Stomach smooth muscle (tissue), 2 donors: ENCODE data around the gene LSP1.

Experiments
- H3K27ac ChIP-seq: one replicate; pipeline ENCODE4 v1.7.0; 2013; ENCODE audit warnings: mild to moderate bottlenecking, low read length, inconsistent platforms
- H3K27me3 ChIP-seq, 2 donors: one replicate each; pipeline ENCODE4 v1.7.0; 2013; ENCODE audit warnings: low read length in 2 of 2; ENCODE audit not compliant: insufficient read depth in 2 of 2, control insufficient read depth in 1 of 2
- H3K36me3 ChIP-seq, 2 donors: one replicate each; pipeline ENCODE4 v1.7.0; 2013; ENCODE audit warnings: low read length in 2 of 2; ENCODE audit not compliant: control insufficient read depth in 2 of 2, insufficient read depth in 2 of 2
- H3K4me1 ChIP-seq: one replicate; pipeline ENCODE4 v1.7.0; 2013; ENCODE audit warnings: low read length; ENCODE audit not compliant: control insufficient read depth, insufficient read depth
- H3K4me3 ChIP-seq, 2 donors: one replicate each; pipeline ENCODE4 v1.7.0; 2013; ENCODE audit warnings: low read length in 2 of 2
- H3K9ac ChIP-seq, 2 donors: one replicate each; pipeline ENCODE4 v1.7.0; 2013; ENCODE audit warnings: low read length in 2 of 2, mild to moderate bottlenecking in 1 of 2
- H3K9me3 ChIP-seq, 2 donors: one replicate each; pipeline ENCODE4 v1.7.0; 2013; ENCODE audit warnings: low read length in 2 of 2; ENCODE audit not compliant: control insufficient read depth in 2 of 2
- donor health status: healthy.
- donor health status: Pancreatic carcinoma.

The LSP1 gene

GRCh38 chr11:1845095-1845429 lies 7.8 kb upstream of the LSP1 start:
- no peak overlapping the region for H3K27ac ChIP-seq
- H3K9ac ChIP-seq = no peak overlapping the region
- no peak overlapping the region for H3K4me3 ChIP-seq
- no peaks in the 10 kb centered on the region for H3K27me3 ChIP-seq
- no peaks in the 10 kb centered on the region for H3K36me3 ChIP-seq
- no peaks in the 10 kb centered on the region for H3K4me1 ChIP-seq
- no peaks in the 10 kb centered on the region for H3K9me3 ChIP-seq

GRCh38 chr11:1845561-1846452 lies 7.1 kb upstream of the LSP1 start:
- Histone ChIP-seq H3K27me3 (no peaks in the 10 kb centered on the region), H3K9me3 (no peaks in the 10 kb centered on the region), H3K4me1 (no peaks in the 10 kb centered on the region), H3K27ac (no peak overlapping the region), H3K36me3 (no peaks in the 10 kb centered on the region), H3K9ac (no peak overlapping the region), H3K4me3 (no peak overlapping the region)

GRCh38 chr11:1846453-1846932 lies 6.4 kb upstream of the LSP1 start:
- Histone ChIP-seq H3K36me3 (no peaks in the 10 kb centered on the region), H3K27me3 (no peaks in the 10 kb centered on the region), H3K27ac (no peak overlapping the region), H3K4me3 (no peak overlapping the region), H3K4me1 (no peaks in the 10 kb centered on the region), H3K9ac (no peak overlapping the region), H3K9me3 (no peaks in the 10 kb centered on the region)

GRCh38 chr11:1847006-1847735 lies 5.7 kb upstream of the LSP1 start:
- no peaks in the 10 kb centered on the region for H3K36me3 ChIP-seq
- no peaks in the 10 kb centered on the region for H3K9me3 ChIP-seq
- no peak overlapping the region for H3K9ac ChIP-seq
- H3K27ac ChIP-seq = no peak overlapping the region
- no peak overlapping the region for H3K4me3 ChIP-seq
- no peaks in the 10 kb centered on the region for H3K4me1 ChIP-seq
- no peaks in the 10 kb centered on the region for H3K27me3 ChIP-seq

- H3K4me3 ChIP-seq = no peak overlapping the region
- no peaks in the 10 kb centered on the region for H3K36me3 ChIP-seq
- no peak overlapping the region for H3K27ac ChIP-seq
- no peaks in the 10 kb centered on the region for H3K9me3 ChIP-seq
- no peaks in the 10 kb centered on the region for H3K27me3 ChIP-seq
- no peaks in the 10 kb centered on the region for H3K4me1 ChIP-seq
- no peak overlapping the region for H3K9ac ChIP-seq
Observed at GRCh38 chr11:1847926-1848639, 4.8 kb upstream of the LSP1 start.

GRCh38 chr11:1848640-1849430 lies 4.0 kb upstream of the LSP1 start:
- no peaks in the 10 kb centered on the region for H3K4me1 ChIP-seq
- H3K27me3 ChIP-seq = no peaks in the 10 kb centered on the region
- no peak overlapping the region for H3K4me3 ChIP-seq
- H3K36me3 ChIP-seq = no peaks in the 10 kb centered on the region
- H3K9me3 ChIP-seq = no peaks in the 10 kb centered on the region
- no peak overlapping the region for H3K9ac ChIP-seq
- no peak overlapping the region for H3K27ac ChIP-seq

GRCh38 chr11:1851468-1852180 lies 1.3 kb upstream of the LSP1 start:
- no peaks in the 10 kb centered on the region for H3K27me3 ChIP-seq
- no peaks in the 10 kb centered on the region for H3K4me1 ChIP-seq
- H3K9ac ChIP-seq = no peak overlapping the region
- H3K9me3 ChIP-seq = no peaks in the 10 kb centered on the region
- H3K4me3 ChIP-seq = no peak overlapping the region
- no peak overlapping the region for H3K27ac ChIP-seq
- no peaks in the 10 kb centered on the region for H3K36me3 ChIP-seq

- Histone ChIP-seq H3K27ac (no peak overlapping the region), H3K4me3 (no peak overlapping the region)
Observed at GRCh38 chr11:1852271-1852876, 510 bp upstream of the LSP1 start.

GRCh38 chr11:1853376-1854131 lies 670 bp downstream of the LSP1 start:
- peak overlapping the region in 1 of 2 donors; percentile 8 for H3K4me3 ChIP-seq
- no peaks in the 10 kb centered on the region for H3K36me3 ChIP-seq
- H3K9ac ChIP-seq = no peak overlapping the region
- no peaks in the 10 kb centered on the region for H3K4me1 ChIP-seq
- no peaks in the 10 kb centered on the region for H3K27me3 ChIP-seq
- no peak overlapping the region for H3K27ac ChIP-seq
- H3K9me3 ChIP-seq = no peaks in the 10 kb centered on the region

More at GRCh38 chr11:1852271-1852876, 510 bp upstream of the LSP1 start:
- no peak overlapping the region for H3K9ac ChIP-seq
- no peaks in the 10 kb centered on the region for H3K4me1 ChIP-seq
- no peaks in the 10 kb centered on the region for H3K27me3 ChIP-seq
- H3K36me3 ChIP-seq = no peaks in the 10 kb centered on the region
- no peaks in the 10 kb centered on the region for H3K9me3 ChIP-seq
